Measurements from ENCODE around the gene PITPNM1.

PITPNM1 gene

DNA sequence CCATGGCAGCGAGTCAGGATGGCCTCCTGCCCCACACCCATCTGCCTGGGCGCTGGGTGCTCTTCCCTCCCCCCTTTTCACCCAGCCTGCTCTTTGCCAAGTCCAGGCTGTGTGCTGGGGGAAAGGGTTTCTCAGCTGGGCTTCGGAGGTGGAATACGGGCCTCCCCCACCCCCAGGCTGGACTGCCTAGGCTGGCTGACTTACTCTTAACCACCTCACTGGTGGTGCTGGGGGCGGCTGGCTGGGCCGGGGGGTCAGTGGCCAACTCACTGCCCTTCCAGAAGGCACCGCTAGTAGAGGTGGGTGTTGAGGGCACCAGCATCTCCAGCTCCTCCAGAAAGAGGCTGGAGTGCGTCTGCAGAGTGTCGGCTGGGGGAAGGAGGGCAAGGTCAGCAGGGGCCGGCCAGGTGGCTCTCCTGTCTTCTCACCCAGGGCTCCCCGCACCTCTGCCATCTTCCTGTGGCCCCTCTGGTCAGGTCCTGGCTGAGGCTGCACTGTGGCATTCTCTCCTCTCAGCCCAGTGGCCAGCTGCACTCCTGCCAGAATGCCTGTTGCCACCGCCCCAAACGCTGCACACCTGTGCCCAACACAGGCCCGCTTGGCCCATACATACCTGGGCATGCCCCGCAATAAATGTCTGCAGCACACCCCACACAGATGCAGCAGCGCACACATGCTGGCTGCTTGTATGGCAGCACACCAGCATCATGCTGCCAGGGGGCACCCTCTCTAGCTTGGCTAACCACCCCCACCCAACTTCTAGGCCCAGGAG is 9.7 kb downstream of the PITPNM1 start:
- DNase-seq (ENCODE audit: extremely low read depth, low read depth) = no peak
- TF ChIP-seq, protein P1, sequence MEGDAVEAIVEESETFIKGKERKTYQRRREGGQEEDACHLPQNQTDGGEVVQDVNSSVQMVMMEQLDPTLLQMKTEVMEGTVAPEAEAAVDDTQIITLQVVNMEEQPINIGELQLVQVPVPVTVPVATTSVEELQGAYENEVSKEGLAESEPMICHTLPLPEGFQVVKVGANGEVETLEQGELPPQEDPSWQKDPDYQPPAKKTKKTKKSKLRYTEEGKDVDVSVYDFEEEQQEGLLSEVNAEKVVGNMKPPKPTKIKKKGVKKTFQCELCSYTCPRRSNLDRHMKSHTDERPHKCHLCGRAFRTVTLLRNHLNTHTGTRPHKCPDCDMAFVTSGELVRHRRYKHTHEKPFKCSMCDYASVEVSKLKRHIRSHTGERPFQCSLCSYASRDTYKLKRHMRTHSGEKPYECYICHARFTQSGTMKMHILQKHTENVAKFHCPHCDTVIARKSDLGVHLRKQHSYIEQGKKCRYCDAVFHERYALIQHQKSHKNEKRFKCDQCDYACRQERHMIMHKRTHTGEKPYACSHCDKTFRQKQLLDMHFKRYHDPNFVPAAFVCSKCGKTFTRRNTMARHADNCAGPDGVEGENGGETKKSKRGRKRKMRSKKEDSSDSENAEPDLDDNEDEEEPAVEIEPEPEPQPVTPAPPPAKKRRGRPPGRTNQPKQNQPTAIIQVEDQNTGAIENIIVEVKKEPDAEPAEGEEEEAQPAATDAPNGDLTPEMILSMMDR (IDR thresholded peaks at IDR 0.05; ENCODE audit: low read depth, low read length) = no peak

DNA sequence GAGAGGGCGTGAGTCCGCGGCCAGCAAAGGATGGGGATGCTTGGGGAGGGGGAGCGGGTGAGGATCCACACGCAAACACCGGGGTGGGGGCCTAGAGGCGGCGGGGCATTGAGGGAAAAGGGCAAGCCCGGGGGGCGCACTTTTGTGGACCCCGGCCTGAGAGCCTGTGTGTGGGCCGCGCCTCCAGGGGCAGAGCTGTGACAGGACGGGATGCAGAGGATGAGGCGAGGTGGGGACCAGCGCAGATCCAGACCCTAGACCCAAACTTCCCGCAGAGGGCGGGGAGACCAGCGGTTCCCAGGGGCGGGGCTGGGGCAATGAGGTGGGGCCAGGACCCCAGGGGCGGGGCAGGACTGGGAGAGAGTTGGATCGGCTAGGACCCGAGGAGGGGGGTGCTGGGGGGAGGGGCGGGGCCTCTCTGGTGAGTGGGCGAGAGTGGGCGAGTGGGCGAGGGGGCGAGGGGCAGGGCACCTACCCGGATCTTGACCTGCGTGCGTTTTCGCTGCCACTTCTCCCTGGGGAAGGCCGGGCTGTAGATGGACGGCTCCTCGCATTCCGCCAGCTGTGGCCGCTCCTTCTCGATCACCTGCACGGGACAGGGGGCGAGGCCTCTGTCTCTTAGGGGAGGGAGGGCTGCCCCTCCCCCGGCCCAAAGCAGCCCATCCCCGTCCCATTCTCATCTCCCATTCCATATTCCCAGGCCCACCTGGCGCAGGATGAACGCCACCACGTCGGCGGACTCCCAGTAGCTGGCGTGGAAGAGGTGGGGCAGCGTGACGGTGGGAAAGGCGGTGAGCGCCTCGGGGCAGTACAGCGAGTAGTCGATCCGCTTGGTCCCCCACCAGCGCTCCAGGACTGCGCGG is 10.6 kb downstream of the PITPNM1 start:
- TF ChIP-seq, protein P1 (IDR thresholded peaks at IDR 0.05; ENCODE audit: low read depth, low read length) = no peak
- no peak for DNase-seq (ENCODE audit: extremely low read depth, low read depth)

DNA sequence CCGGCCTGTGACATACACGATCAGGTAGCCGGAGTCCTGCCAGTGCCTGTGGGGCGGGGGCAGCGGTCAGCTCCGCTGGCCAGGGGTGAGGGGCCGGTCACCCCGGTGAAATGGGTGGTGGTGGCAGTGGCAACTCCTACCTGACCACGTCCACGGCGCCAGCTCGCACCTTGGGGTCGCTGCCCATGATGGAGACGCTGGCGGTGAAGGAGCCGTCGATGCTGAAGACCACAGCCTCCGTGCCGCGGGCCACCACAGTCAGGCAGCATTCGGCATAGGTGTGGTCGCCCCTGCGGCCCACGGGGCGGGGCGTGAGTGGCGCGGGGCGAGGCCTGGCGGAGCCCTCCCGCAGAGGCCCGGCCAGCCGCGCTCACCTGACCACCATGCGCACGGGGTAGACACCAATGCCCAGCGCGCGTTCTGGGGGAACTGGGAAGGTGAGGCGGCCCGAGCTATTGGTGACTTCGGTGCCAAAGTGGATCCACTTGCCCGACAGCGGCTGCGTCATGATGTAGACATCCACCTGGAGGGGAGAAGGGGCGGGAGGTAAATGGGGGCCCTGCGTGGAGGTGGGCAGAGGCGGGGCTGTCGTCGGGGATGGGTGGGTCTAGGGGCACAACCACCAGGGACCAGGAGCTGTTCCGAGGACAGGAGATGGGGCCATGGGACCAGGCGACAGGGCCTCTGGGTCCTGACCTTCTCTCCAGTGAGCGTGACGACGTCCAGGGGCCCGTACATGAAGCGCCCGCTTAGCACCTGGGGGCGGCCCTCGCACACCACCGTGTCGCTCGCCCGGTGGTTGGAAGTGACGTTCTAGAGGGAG is 11.4 kb downstream of the PITPNM1 start:
- no peak for DNase-seq (ENCODE audit: extremely low read depth, low read depth)
- TF ChIP-seq, protein P1 (IDR thresholded peaks at IDR 0.05; ENCODE audit: low read depth, low read length) = no peak

DNA sequence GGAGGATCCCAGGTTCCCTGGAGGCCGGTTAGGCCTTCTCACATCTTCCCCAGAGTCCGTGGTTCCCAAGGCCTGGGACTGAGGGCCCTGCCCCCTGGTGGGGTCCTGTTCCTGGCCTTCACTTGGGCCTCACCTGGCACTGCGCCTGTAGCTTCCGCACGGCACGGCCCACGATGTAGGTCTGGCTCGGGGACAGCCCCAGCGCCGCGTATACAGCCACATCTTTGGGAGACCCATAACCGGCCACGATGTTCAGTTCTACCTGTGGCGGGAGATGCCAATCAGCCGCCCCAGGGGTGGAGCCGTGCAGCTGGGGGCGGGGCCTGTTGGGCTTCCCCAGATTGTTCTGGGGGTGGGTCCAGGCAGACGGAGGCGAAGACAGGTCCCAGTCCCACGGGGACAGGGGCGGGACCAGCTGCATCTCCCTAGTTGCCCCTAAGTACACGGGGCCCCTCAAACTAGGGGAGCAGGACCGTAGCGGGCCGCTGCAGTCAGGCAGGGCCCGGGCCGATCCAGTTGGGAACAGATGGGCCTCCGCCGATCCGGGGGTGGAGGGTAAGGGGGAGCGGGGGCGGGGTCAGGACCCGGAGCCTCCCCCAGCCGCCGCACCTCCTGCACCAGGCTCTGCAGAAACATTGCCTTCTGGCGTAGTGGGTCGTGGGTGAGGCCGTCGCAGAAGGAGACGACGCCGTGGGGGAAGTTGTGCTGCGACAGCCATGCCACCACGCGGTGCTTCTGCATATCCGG is 12.2 kb downstream of the PITPNM1 start:
- DNase-seq (ENCODE audit: extremely low read depth, low read depth) = no peak
- TF ChIP-seq, protein P1 (IDR thresholded peaks at IDR 0.05; ENCODE audit: low read depth, low read length) = no peak

DNA sequence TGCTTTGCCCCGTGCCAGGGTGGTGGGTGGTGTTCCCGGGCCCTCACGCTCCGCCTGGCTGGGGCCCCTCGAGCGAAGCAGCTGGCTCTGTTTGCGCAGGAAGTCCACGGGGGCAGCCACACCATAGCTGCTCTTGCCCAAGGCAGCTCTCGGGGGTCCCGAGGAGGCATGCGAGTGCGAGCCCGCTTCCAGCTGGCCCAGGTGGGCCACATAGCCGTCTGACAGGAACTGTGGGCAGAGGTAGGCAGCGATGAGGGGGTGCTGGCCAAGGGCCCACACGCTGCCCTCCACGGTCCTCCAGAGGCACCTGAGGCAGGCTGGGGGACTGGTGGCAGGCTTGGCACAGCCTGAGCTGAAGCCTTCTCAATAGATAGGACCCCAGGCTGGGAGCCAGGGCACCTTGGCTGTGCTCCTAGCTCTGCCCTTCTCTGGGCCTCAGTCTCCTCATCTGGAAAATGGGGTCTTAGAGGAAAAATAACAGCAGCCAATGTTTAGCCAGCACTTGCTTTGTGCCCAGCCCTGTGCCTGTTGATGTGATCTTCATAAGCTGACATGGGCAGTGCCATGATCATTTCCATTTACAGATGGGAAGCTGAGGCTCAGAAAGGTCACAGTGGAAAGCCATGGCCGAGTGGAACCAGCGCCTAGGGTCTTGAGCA is 13.0 kb downstream of the PITPNM1 start:
- DNase-seq (ENCODE audit: extremely low read depth, low read depth) = no peak
- TF ChIP-seq, protein P1 (IDR thresholded peaks at IDR 0.05; ENCODE audit: low read depth, low read length) = no peak

DNA sequence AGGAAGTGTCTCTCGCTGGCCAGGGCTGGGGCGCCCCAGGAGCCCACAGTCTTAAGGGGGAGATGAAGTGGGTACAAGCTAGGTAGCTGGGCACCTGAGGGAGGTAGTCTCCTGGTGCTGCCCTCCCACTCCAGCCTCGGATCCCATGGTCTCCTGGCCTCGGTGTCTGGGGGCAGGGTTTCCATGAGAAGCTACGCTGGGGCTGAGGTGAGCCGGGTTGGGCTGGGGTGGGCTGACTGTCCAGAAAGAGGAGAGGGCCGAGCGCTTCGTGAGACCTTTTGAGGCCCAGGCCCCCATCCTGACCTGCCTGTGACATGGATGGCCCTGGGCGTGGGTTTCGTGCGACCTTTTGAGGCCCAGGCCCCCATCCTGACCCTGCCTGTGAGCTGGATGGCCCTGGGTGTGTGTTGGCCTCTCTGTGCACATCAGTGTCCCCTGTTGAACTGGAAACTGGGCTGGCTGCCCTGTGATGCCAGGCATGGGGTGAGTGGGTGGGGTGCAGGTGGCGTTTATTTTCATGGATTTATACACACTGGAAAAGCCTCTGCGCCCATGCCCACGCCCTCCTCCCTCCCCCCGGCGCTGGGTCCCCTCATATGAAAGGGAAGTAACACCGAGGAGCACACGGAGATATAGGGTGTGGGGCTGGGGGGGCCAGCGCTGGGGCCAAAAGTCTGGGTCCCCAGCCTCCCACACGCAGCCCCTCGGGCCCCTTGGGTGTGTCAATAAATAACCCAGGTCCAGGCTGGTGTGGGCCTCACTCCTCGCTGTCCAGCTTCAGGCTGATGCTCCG is 13.7 kb downstream of the PITPNM1 start:
- DNase-seq (ENCODE audit: extremely low read depth, low read depth) = no peak
- TF ChIP-seq, protein P1 (IDR thresholded peaks at IDR 0.05; ENCODE audit: low read depth, low read length) = no peak

All from AG09319 (cell line).